Muscle layer of colon (tissue), 2 donors: ENCODE data around the gene CTNNA2.
"Not testable (repeated sequence)": the region's sequence is repeated elsewhere in the genome, so short reads cannot be mapped to it uniquely, and the experiment has no call there.

Experiments used
- H3K27ac ChIP-seq: one replicate; pipeline ENCODE4 v1.7.0; 2013; ENCODE audit warnings: low read depth, mild to moderate bottlenecking, low read length, moderate library complexity
- H3K27me3 ChIP-seq, 2 donors: one replicate each; pipeline ENCODE4 v1.7.0; 2013; ENCODE audit warnings: low read length in 2 of 2, mild to moderate bottlenecking in 2 of 2; ENCODE audit not compliant: insufficient read depth in 2 of 2, control insufficient read depth in 1 of 2
- H3K36me3 ChIP-seq: one replicate; pipeline ENCODE4 v1.7.0; 2013; ENCODE audit warnings: mild to moderate bottlenecking, low read length; ENCODE audit not compliant: insufficient read depth
- H3K4me1 ChIP-seq: one replicate; pipeline ENCODE4 v1.7.0; 2013; ENCODE audit warnings: mild to moderate bottlenecking, low read length; ENCODE audit not compliant: insufficient read depth
- H3K4me3 ChIP-seq, 2 donors: one replicate each; pipeline ENCODE4 v1.7.0; 2013; ENCODE audit warnings: low read length in 2 of 2, low read depth in 1 of 2, mild to moderate bottlenecking in 1 of 2, moderate library complexity in 1 of 2
- H3K9ac ChIP-seq: one replicate; pipeline ENCODE4 v1.7.0; 2013; ENCODE audit warnings: low read length
- H3K9me3 ChIP-seq: one replicate; pipeline ENCODE4 v1.7.0; 2013; ENCODE audit warnings: mild to moderate bottlenecking, low read length
- donor health status: abdominal sarcoma.
- donor health status: Adenocarcinoma of cecum.

CTNNA2 gene

GRCh38 chr2:80014637-80015036 is 501.8 kb downstream of the CTNNA2 start:
- no peaks in the 10 kb centered on the region for H3K27me3 ChIP-seq
- no peaks in the 10 kb centered on the region for H3K4me1 ChIP-seq
- no peak overlapping the region for H3K27ac ChIP-seq
- H3K9ac ChIP-seq, result no peak overlapping the region
- no peaks in the 10 kb centered on the region for H3K9me3 ChIP-seq
- H3K4me3 ChIP-seq, result no peak overlapping the region
- no peaks in the 10 kb centered on the region for H3K36me3 ChIP-seq

GRCh38 chr2:80016171-80016570 is 503.3 kb downstream of the CTNNA2 start:
- H3K27ac ChIP-seq, result no peak overlapping the region
- H3K4me1 ChIP-seq, result no peaks in the 10 kb centered on the region
- no peaks in the 10 kb centered on the region for H3K27me3 ChIP-seq
- no peak overlapping the region for H3K4me3 ChIP-seq
- H3K36me3 ChIP-seq, result no peaks in the 10 kb centered on the region
- H3K9ac ChIP-seq, result no peak overlapping the region
- H3K9me3 ChIP-seq, result no peaks in the 10 kb centered on the region

DNA sequence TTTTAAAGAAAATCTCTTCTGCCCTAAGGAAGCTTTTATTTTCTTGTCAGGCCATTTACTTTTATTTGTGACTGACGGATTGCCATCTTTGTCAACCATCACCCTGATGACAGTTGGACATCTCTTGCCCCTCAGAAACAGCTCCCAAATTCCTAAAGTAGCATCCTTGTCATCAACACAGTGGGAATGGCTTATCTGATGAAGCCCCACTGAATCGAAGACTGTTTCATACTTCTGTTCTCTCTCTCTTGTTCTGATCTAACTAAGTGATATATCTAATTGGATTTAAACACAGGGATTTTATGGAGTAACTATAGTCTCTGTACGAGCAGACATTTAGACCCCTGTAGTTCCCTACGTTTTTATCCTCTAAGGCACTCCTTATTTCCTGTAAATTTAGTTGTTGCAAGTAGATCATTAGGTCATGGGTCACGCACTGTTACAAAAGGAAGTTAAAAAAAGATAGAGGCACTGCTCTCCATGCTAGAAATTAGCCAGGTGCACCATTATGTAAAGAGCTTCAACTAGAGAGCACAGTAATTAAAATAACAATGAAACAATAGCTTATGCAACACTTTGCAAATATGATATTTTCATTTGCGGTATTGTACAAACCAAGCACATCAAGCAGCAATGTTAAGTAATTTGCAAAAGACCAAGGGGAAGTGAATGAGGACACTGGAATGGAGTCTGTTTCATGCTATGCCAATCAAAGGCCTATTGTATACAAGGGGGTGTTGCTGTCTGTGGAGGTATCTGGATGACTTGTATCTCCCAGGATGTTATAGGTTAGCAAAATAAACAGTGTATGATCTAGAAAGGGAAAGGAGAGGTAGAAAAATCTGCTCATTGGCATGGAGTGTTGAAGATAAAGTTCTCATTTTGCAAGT is 507.0 kb downstream of the CTNNA2 start:
- Histone ChIP-seq H3K27me3 (no peaks in the 10 kb centered on the region), H3K4me1 (no peaks in the 10 kb centered on the region), H3K9ac (no peak overlapping the region), H3K4me3 (no peak overlapping the region), H3K36me3 (no peaks in the 10 kb centered on the region), H3K27ac (no peak overlapping the region), H3K9me3 (no peaks in the 10 kb centered on the region)

GRCh38 chr2:80022018-80022417 is 509.2 kb downstream of the CTNNA2 start:
- no peak overlapping the region for H3K27ac ChIP-seq
- H3K36me3 ChIP-seq, result no peaks in the 10 kb centered on the region

DNA sequence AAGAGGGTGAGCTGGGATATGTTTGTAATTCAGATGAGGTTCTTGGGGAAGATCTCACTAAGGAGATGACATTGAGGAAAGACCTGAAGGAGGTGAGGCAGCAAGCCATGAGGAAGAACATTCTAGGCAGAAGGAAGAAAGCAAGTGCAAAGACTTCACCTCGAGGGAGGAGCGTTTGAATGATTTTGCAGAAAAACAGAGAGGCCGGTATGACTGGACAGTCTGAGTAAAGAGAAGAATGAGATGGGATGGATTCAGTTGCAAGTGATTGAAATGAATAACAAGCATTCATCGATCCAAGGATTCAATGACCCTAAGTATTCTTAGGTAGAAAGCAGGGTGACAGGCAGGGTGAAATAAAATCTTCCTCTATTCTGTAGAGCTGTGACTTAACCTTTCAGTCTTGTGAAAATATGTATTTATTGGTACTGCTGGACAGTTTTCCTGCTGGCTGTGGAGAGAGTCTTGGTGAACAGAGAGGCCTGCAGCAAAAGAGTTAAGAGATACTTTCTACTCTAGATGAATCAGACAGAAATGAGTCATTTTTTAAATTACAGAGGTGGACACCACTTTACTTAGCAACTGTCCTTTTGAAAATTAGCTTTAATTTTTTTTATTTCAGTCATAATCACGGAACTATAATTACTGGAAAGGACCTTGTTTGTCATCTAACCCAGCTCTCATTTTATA is 513.3 kb downstream of the CTNNA2 start:
- Histone ChIP-seq H3K4me1 (no peaks in the 10 kb centered on the region), H3K4me3 (no peak overlapping the region), H3K36me3 (no peaks in the 10 kb centered on the region), H3K9ac (no peak overlapping the region), H3K27ac (no peak overlapping the region), H3K27me3 (no peaks in the 10 kb centered on the region), H3K9me3 (no peaks in the 10 kb centered on the region)

More at GRCh38 chr2:80022018-80022417, 509.2 kb downstream of the CTNNA2 start:
- Histone ChIP-seq H3K27me3 (no peaks in the 10 kb centered on the region), H3K4me3 (no peak overlapping the region), H3K4me1 (no peaks in the 10 kb centered on the region), H3K9ac (no peak overlapping the region), H3K9me3 (no peaks in the 10 kb centered on the region)

GRCh38 chr2:80028051-80028450 is 515.2 kb downstream of the CTNNA2 start:
- Histone ChIP-seq H3K4me3 (no peak overlapping the region), H3K9ac (no peak overlapping the region), H3K27ac (no peak overlapping the region), H3K9me3 (no peaks in the 10 kb centered on the region), H3K27me3 (no peaks in the 10 kb centered on the region), H3K4me1 (no peaks in the 10 kb centered on the region), H3K36me3 (no peaks in the 10 kb centered on the region)

GRCh38 chr2:80028584-80028983 is 515.7 kb downstream of the CTNNA2 start:
- Histone ChIP-seq H3K9me3 (no peaks in the 10 kb centered on the region), H3K4me3 (no peak overlapping the region), H3K4me1 (no peaks in the 10 kb centered on the region), H3K27me3 (no peaks in the 10 kb centered on the region), H3K27ac (no peak overlapping the region), H3K36me3 (no peaks in the 10 kb centered on the region), H3K9ac (no peak overlapping the region)

- no peaks in the 10 kb centered on the region for H3K27me3 ChIP-seq
- no peak overlapping the region for H3K4me3 ChIP-seq
- H3K4me1 ChIP-seq, result no peaks in the 10 kb centered on the region
- no peak overlapping the region for H3K27ac ChIP-seq
- no peaks in the 10 kb centered on the region for H3K9me3 ChIP-seq
- H3K9ac ChIP-seq, result no peak overlapping the region
- no peaks in the 10 kb centered on the region for H3K36me3 ChIP-seq
Observed at GRCh38 chr2:80030135-80030534, 517.3 kb downstream of the CTNNA2 start.

- H3K36me3 ChIP-seq, H3K4me3 ChIP-seq, H3K9me3 ChIP-seq, H3K4me1 ChIP-seq, H3K9ac ChIP-seq, H3K27me3 ChIP-seq, H3K27ac ChIP-seq: not testable (repeated sequence)
Observed at GRCh38 chr2:80032684-80033083, 519.8 kb downstream of the CTNNA2 start.

GRCh38 chr2:80035749-80036285 is 523.0 kb downstream of the CTNNA2 start:
- no peak overlapping the region for H3K4me3 ChIP-seq
- no peaks in the 10 kb centered on the region for H3K36me3 ChIP-seq
- no peaks in the 10 kb centered on the region for H3K4me1 ChIP-seq
- no peak overlapping the region for H3K27ac ChIP-seq
- no peaks in the 10 kb centered on the region for H3K9me3 ChIP-seq
- H3K27me3 ChIP-seq, result no peaks in the 10 kb centered on the region
- no peak overlapping the region for H3K9ac ChIP-seq

DNA sequence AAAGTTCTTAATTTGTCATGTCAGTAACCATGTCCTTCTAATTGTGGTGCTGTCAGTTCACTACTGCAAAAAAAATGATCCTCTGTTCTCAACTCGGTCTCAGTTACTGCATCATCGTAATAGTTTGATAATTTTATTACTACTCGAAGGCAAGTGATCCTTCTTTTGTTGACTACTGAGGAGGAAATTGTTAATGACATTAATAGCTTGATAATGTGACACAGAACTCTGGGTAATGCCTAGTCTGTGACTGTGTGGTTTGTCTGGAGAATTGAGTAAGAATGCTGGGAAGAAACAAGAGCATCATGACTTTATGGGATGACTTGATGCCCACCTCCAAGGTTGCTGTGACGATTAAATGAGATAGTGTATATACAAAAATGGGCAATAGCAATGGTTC is 524.5 kb downstream of the CTNNA2 start:
- Histone ChIP-seq H3K4me3 (no peak overlapping the region), H3K36me3 (no peaks in the 10 kb centered on the region), H3K9me3 (no peaks in the 10 kb centered on the region), H3K9ac (no peak overlapping the region), H3K27me3 (no peaks in the 10 kb centered on the region), H3K4me1 (no peaks in the 10 kb centered on the region), H3K27ac (no peak overlapping the region)
